Testis (tissue), 2 donors: ENCODE results near the gene KIAA1958.

Experiments used
- POLR2A ChIP-seq: fragments of 450-650 bp; IDR thresholded peaks from one replicate; pipeline ENCODE4 v1.6.1; 2017; ENCODE audit warnings: antibody characterized with exemption, mild to moderate bottlenecking, moderate library complexity
- TF ChIP-seq, protein P1 (sequence below), 3 experiments: fragments of 450-650 bp in 2 of 3; fragments of 200-600 bp in 1 of 3; sonication (generic) in 1 of 3; IDR thresholded peaks; one replicate each; pipeline ENCODE4 v1.5.1; 2016 to 2019; ENCODE audit warnings: antibody characterized with exemption in 3 of 3, mild to moderate bottlenecking in 2 of 3, moderate library complexity in 1 of 3

DNA sequence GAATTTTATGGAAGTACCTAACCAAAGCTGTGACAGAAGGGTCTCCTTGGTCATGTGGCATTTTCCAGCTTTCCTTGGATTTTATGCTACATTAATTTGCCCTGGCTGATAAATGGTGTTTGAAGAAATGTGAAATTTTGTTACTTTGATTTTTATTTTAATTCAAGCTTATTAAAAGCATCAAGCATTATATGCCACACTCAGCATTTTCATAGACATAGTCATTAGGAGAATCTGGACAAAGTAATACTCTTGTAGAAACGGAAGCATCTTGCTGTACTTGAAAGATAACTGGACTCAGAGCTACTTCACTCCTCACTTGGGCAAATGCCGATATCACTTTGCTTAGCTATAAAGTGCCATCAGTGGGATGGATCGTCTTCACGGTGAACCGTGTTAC is 177.1 kb downstream of the KIAA1958 start:
- TF ChIP-seq, protein P1, sequence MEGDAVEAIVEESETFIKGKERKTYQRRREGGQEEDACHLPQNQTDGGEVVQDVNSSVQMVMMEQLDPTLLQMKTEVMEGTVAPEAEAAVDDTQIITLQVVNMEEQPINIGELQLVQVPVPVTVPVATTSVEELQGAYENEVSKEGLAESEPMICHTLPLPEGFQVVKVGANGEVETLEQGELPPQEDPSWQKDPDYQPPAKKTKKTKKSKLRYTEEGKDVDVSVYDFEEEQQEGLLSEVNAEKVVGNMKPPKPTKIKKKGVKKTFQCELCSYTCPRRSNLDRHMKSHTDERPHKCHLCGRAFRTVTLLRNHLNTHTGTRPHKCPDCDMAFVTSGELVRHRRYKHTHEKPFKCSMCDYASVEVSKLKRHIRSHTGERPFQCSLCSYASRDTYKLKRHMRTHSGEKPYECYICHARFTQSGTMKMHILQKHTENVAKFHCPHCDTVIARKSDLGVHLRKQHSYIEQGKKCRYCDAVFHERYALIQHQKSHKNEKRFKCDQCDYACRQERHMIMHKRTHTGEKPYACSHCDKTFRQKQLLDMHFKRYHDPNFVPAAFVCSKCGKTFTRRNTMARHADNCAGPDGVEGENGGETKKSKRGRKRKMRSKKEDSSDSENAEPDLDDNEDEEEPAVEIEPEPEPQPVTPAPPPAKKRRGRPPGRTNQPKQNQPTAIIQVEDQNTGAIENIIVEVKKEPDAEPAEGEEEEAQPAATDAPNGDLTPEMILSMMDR (IDR thresholded peaks at IDR 0.05): no peak
- no peak for TF ChIP-seq POLR2A
